Spinal cord (tissue), 10 donors: ENCODE results near the gene MGMT. TPM values are rescaled to one million over a fixed set of nuclear protein-coding genes. Genes with fewer than 3 reads are reported as not detected.

Source experiments
- DNase-seq, 6 donors: peaks; one replicate each; pipeline versions ENCODE4 v3.0.0 to v3.0.0-alpha.2; 2013 to 2015; ENCODE audit warnings: low spot score in 6 of 6, low read depth in 4 of 6
- H3K27ac ChIP-seq: one replicate; pipeline ENCODE4 v1.5.1; 2013; ENCODE audit warnings: low read depth, low read length, control low read depth
- H3K27me3 ChIP-seq: one replicate; pipeline ENCODE4 v1.6.1; 2013; ENCODE audit warnings: low read length; ENCODE audit not compliant: control insufficient read depth, insufficient read depth
- H3K36me3 ChIP-seq: one replicate; pipeline ENCODE4 v1.6.1; 2013; ENCODE audit warnings: low read length; ENCODE audit not compliant: control insufficient read depth, insufficient read depth
- H3K4me1 ChIP-seq: one replicate; pipeline ENCODE4 v1.6.1; 2013; ENCODE audit warnings: low read length; ENCODE audit not compliant: control insufficient read depth, insufficient read depth
- H3K4me3 ChIP-seq: one replicate; pipeline ENCODE4 v1.5.1; 2013; ENCODE audit warnings: low read depth, low read length, control low read depth
- H3K9me3 ChIP-seq: one replicate; pipeline ENCODE4 v1.6.1; 2013; ENCODE audit warnings: low read length; ENCODE audit not compliant: control insufficient read depth, insufficient read depth
- WGBS: methylation state at CpG from one replicate; pipeline ENCODE4 v1.1.5; 2013; ENCODE audit warnings: missing lambda C conversion rate; ENCODE audit not compliant: insufficient coverage; 5-methylcytosine and 5-hydroxymethylcytosine counted together
- polyA plus RNA-seq, 2 donors: library from polyadenylated mRNA; unstranded; fragments of 120-200 nt; gene quantifications; one replicate each; pipeline ENCODE4 v1.2.1, GENCODE V29; 2013; ENCODE audit not compliant: insufficient read length in 2 of 2
- total RNA-seq, 2 donors: library from RNA; depleted of rRNA in 1 of 2; stranded (reverse); fragments of 120-200 nt in 1 of 2; fragments of >200 nt in 1 of 2; gene quantifications; one replicate each; pipeline versions ENCODE4 v1.2.3 to v1.2.4, GENCODE V29; 2013 to 2014
- donor health status: healthy.

The MGMT gene
- total and polyA plus RNA-seq, 4 donors: 10.4 to 31.9 (median 13.7) TPM

GRCh38 chr10:129709101-129709500 is 242.1 kb downstream of the MGMT start:
- H3K4me1 ChIP-seq: peaks cover 16% of the 10 kb centered on the region
- no peaks in the 10 kb centered on the region for H3K27me3 ChIP-seq
- no peak for DNase-seq
- H3K27ac ChIP-seq: no peak overlapping the region
- peaks cover 7% of the 10 kb centered on the region for H3K36me3 ChIP-seq
- 93% methylated on average over 6 of the region's 7 CpGs for WGBS
- H3K9me3 ChIP-seq: no peaks in the 10 kb centered on the region
- H3K4me3 ChIP-seq: no peak overlapping the region

- Histone ChIP-seq H3K27me3 (no peaks in the 10 kb centered on the region), H3K4me1 (peaks cover 15% of the 10 kb centered on the region), H3K9me3 (no peaks in the 10 kb centered on the region), H3K27ac (no peak overlapping the region), H3K4me3 (no peak overlapping the region), H3K36me3 (peaks cover 7% of the 10 kb centered on the region)
- WGBS: 96% methylated on average over 14 of the region's 16 CpGs
- no peak for DNase-seq
Measured at GRCh38 chr10:129709627-129710509, 242.8 kb downstream of the MGMT start.

- no peak overlapping the region for H3K4me3 ChIP-seq
- no peaks in the 10 kb centered on the region for H3K9me3 ChIP-seq
- no peaks in the 10 kb centered on the region for H3K27me3 ChIP-seq
- 77% methylated on average over 3 of the region's 4 CpGs for WGBS
- DNase-seq: no peak
- peaks cover 7% of the 10 kb centered on the region for H3K36me3 ChIP-seq
- no peak overlapping the region for H3K27ac ChIP-seq
- peaks cover 13% of the 10 kb centered on the region for H3K4me1 ChIP-seq
Measured at GRCh38 chr10:129710510-129710847, 243.4 kb downstream of the MGMT start.

DNA sequence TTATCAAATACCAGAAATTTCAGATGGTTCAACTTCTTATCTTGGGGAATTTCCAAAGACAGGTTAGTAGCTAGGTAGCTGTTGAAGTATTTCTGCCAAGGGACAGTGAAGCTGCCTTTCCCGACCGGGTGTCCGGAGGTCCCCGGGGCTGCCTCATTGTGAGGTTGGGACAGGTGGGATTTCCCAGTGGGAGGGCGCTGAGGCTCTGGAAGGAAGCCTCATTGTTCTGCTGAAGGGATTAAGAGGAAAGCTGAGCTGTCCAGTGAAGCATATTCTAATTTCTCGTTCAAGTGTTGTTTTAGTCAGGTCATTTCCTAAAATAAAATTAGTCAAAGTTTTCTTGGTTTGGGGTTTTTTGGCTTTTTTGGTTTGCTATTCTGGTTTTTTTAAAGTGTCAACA is 244.2 kb downstream of the MGMT start:
- Histone ChIP-seq H3K27me3 (no peaks in the 10 kb centered on the region), H3K9me3 (no peaks in the 10 kb centered on the region), H3K36me3 (peaks cover 7% of the 10 kb centered on the region), H3K4me3 (no peak overlapping the region), H3K27ac (no peak overlapping the region), H3K4me1 (peaks cover 14% of the 10 kb centered on the region)
- no peak for DNase-seq
- WGBS: 68% methylated on average over 4 of the region's 6 CpGs

DNA sequence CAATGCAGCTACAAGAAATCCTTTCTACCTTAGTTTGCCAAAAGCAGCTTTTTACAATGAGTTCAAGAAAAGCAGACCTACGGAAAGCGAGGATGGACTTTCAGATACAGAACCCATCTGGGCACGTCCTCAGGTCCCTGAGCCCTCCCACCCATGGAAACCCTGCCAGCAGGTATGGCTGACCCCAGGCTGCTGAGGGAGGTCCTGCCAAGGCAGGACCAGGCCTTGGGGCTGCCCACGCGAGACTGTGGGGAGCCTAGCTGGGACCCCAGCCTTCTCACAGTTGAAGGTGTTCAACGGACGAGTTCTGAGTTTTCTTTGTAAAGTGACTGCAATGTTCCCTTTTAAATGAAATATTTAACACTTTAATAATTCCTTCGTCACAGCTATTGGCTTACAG is 245.0 kb downstream of the MGMT start:
- 93% methylated on average over 5 of the region's 8 CpGs for WGBS
- H3K27me3 ChIP-seq: no peaks in the 10 kb centered on the region
- H3K4me3 ChIP-seq: no peak overlapping the region
- H3K4me1 ChIP-seq: peaks cover 14% of the 10 kb centered on the region
- H3K36me3 ChIP-seq: peaks cover 7% of the 10 kb centered on the region
- DNase-seq: no peak
- H3K9me3 ChIP-seq: no peaks in the 10 kb centered on the region
- H3K27ac ChIP-seq: no peak overlapping the region

DNA sequence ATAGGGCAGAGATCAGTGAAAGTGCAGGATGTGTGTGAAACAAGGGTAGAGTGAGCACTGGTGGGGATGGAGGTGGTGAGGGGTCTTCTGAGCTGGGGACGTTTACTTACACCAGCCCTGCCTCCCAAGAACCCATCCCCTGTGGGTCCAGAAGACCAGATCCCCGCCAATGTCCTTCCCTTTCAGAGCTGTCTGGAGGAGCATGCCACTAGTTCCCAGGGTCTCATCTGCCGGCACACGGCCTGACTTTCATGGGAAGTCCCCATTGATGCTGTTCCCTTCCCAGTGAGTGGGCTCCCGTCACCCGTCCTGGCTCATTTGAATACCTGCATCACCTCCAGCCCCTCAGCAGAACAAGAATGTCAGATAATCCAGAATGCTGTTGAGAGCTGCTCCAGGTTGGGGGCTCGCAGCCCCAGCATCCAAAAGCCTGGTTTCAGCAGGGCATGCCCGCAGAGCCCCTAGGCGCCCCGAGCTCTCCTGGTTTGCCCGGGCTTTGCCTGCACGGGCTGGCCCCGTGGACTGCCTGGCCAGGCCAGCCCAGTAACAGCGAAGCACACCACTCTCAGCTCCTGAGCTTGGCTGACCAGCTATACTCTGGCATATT is 246.7 kb downstream of the MGMT start:
- Histone ChIP-seq H3K36me3 (peaks cover 7% of the 10 kb centered on the region), H3K27me3 (no peaks in the 10 kb centered on the region), H3K27ac (no peak overlapping the region), H3K9me3 (no peaks in the 10 kb centered on the region), H3K4me1 (peaks cover 11% of the 10 kb centered on the region), H3K4me3 (no peak overlapping the region)
- no peak for DNase-seq
- 95% methylated on average over 12 of the region's 14 CpGs for WGBS

DNA sequence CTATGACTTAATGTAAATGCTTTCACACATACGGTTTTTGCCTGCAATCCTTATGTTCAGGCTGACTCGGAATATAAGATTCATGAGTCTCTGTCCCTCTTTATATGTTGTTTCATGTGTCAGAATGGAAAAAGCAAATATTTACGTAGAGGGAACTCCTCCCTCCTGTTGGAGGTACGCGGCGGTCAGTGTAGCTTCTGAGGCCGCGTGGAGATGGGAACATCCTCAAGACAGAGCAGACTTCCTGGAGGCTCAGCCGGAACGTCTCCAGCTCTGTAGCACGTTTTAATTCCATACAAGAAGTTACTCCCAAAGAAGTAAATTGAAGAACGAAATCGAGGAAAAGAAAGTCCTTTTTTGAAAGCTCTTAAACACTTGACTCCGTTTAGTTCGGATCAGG is 248.8 kb downstream of the MGMT start:
- no peaks in the 10 kb centered on the region for H3K27me3 ChIP-seq
- H3K9me3 ChIP-seq: no peaks in the 10 kb centered on the region
- peaks cover 5% of the 10 kb centered on the region for H3K36me3 ChIP-seq
- no peak for DNase-seq
- WGBS: 79% methylated on average over 10 of the region's 15 CpGs
- peaks cover 24% of the 10 kb centered on the region for H3K4me1 ChIP-seq
- no peak overlapping the region for H3K27ac ChIP-seq
- H3K4me3 ChIP-seq: no peak overlapping the region

- no peaks in the 10 kb centered on the region for H3K27me3 ChIP-seq
- peaks cover 5% of the 10 kb centered on the region for H3K36me3 ChIP-seq
- H3K27ac ChIP-seq: no peak overlapping the region
- DNase-seq: peak in 2 of 6 donors; percentile 45 to 73
- no peaks in the 10 kb centered on the region for H3K9me3 ChIP-seq
- peaks cover 24% of the 10 kb centered on the region for H3K4me1 ChIP-seq
- H3K4me3 ChIP-seq: no peak overlapping the region
- WGBS: 50% methylated on average over 6 of the region's 12 CpGs
Measured at GRCh38 chr10:129716211-129716681, 249.2 kb downstream of the MGMT start.

GRCh38 chr10:129716881-129717280 is 249.8 kb downstream of the MGMT start:
- Histone ChIP-seq H3K4me1 (peaks cover 24% of the 10 kb centered on the region), H3K4me3 (no peak overlapping the region)

More at GRCh38 chr10:129716881-129717280, 249.8 kb downstream of the MGMT start:
- DNase-seq: peak in 1 of 6 donors; percentile 83
- no CpG with 5 or more reads among the region's 9 CpGs for WGBS
- H3K27ac ChIP-seq: no peak overlapping the region
- no peaks in the 10 kb centered on the region for H3K27me3 ChIP-seq
- H3K9me3 ChIP-seq: no peaks in the 10 kb centered on the region
- H3K36me3 ChIP-seq: peaks cover 5% of the 10 kb centered on the region
